GF-D8 (cell line): ENCODE measurements around the gene MYO3B.

Experiments used
- DNase-seq: peaks from one replicate; lab custom pipeline; 2025; lab: John Stamatoyannopoulos, UW

Gene MYO3B

DNA sequence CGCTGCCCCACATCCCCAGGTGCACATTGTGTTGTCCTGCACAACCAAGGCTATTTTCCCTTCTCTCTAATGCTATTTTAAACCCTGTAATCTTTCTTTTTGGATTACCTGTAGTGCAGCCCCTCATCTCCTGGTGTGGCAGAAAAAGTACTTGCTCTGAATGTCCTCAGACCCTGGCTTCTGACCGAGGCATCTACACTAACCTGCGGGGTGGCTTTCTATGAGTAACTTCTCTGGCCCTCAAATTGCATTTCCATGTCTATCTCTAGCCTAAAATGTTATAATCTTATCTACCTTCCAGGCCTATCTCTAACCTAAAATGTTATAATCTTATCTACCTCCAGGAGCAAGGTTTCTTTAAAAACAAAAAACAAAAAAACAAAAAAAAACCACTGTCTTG, 519.0 kb downstream of the MYO3B start:
- no peak for DNase-seq

DNA sequence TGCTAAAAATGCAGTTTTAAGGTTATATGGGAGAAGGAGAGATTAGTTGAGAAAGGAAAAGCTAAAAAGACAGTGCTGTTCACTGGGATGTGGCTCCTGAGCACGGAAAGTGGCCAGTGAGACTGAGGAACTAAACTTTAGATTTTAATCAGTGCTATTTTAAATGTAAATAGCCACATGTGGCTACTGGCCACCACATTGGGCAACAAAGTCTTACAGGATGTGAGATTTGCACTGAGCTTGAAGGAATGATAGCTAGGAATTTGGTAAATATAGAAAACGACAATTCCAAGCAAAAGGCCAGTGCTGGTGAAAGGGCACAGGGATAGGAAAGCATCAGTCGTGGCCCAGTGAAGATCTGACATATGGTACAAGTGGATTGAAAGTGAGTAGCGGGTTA, 523.1 kb downstream of the MYO3B start:
- DNase-seq = no peak

- DNase-seq = no peak
Measured at GRCh38 chr2:170703776-170704476, 526.0 kb downstream of the MYO3B start.
